Stomach (tissue), 9 donors: Measurements from ENCODE around the gene CLEC18B. TPM values are rescaled to one million over a fixed set of nuclear protein-coding genes. Genes with fewer than 3 reads are reported as not detected.
"Not testable (repeated sequence)": the region's sequence is repeated elsewhere in the genome, so short reads cannot be mapped to it uniquely, and the experiment has no call there.

Source experiments
- DNase-seq, 2 donors: peaks; one replicate each; pipeline versions ENCODE4 v3.0.0 to v3.0.0-alpha.2; 2013 to 2019
- H3K27ac ChIP-seq, 5 donors: fragments of 200-600 bp in 4 of 5; sonication (generic) in 4 of 5; one replicate each; pipeline ENCODE4 v1.5.1; 2013 to 2019; ENCODE audit warnings: mild to moderate bottlenecking in 1 of 5, moderate library complexity in 1 of 5
- H3K27me3 ChIP-seq, 3 donors: fragments of 200-600 bp; sonication (generic); one replicate each; pipeline ENCODE4 v1.5.1; 2017 to 2019; ENCODE audit warnings: mixed run types in 1 of 3
- H3K36me3 ChIP-seq, 4 donors: fragments of 200-600 bp; sonication (generic); 1 replicate in 3 of 4; 2 replicates in 1 of 4; pipeline ENCODE4 v1.5.1; 2016 to 2019
- H3K4me1 ChIP-seq, 4 donors: fragments of 200-600 bp; sonication (generic); one replicate each; pipeline ENCODE4 v1.5.1; 2016 to 2019
- H3K4me3 ChIP-seq, 4 donors: fragments of 200-600 bp; sonication (generic) in 3 of 4; one replicate each; pipeline ENCODE4 v1.5.1; 2016 to 2019; ENCODE audit warnings: mild to moderate bottlenecking in 1 of 4
- H3K9me3 ChIP-seq, 4 donors: fragments of 200-600 bp; sonication (generic); one replicate each; pipeline ENCODE4 v1.5.1; 2016 to 2019
- EP300 ChIP-seq: sonication (generic); formaldehyde crosslinking; IDR thresholded peaks from one replicate; pipeline ENCODE4 v1.6.1; 2017; ENCODE audit warnings: antibody characterized with exemption
- POLR2A ChIP-seq, 4 donors: fragments of 450-650 bp; IDR thresholded peaks; one replicate each; pipeline ENCODE4 v1.6.1; 2016; ENCODE audit warnings: antibody characterized with exemption in 4 of 4, control low read depth in 2 of 4, mild to moderate bottlenecking in 1 of 4, moderate library complexity in 1 of 4
- POLR2AphosphoS5 ChIP-seq, 3 donors: sonication (generic); formaldehyde crosslinking; IDR thresholded peaks; one replicate each; pipeline ENCODE4 v1.6.1; 2016; ENCODE audit warnings: antibody characterized with exemption in 3 of 3
- WGBS, 5 donors: extraction: QIAGEN DNeasy Blood & Tissue Kit in 3 of 5; methylation state at CpG; one replicate each; pipeline versions ENCODE4 v1.1.5 to v1.1.7; 2013 to 2018; 5-methylcytosine and 5-hydroxymethylcytosine counted together
- intact Hi-C: fragments of 100-400 bp; cut with DNase I; formaldehyde crosslinking; loops from one replicate; pipeline ENCODE4 v1.15.1; 2023; ENCODE audit warnings: low total_unique reads
- polyA plus RNA-seq, 3 donors: library from polyadenylated mRNA; stranded (reverse); fragments of 200-250 nt; gene quantifications; one replicate each; pipeline ENCODE4 v1.2.3, GENCODE V29; 2013
- total RNA-seq, 5 donors: library from RNA; depleted of rRNA; stranded (reverse); fragments of >200 nt; gene quantifications; one replicate each; pipeline versions ENCODE4 v1.1.0 to v1.2.3, GENCODE V29; 2014 to 2016
- TF ChIP-seq, protein P1 (sequence below), 7 experiments: fragments of 450-650 bp in 4 of 7; fragments of 200-600 bp in 3 of 7; sonication (generic) in 3 of 7; IDR thresholded peaks; one replicate each; pipeline ENCODE4 v1.5.1; 2016 to 2019; ENCODE audit warnings: antibody characterized with exemption in 7 of 7, control low read depth in 2 of 7, mild to moderate bottlenecking in 1 of 7
- donor health status: healthy with polysubstance abuse.
- donor health status: Bipolar disorder and iron deficiency.
- donor health status: healthy.

Gene CLEC18B
- total and polyA plus RNA-seq, 8 donors = 0.25 to 2.6 (median 2.6) TPM; not detected in 5

DNA sequence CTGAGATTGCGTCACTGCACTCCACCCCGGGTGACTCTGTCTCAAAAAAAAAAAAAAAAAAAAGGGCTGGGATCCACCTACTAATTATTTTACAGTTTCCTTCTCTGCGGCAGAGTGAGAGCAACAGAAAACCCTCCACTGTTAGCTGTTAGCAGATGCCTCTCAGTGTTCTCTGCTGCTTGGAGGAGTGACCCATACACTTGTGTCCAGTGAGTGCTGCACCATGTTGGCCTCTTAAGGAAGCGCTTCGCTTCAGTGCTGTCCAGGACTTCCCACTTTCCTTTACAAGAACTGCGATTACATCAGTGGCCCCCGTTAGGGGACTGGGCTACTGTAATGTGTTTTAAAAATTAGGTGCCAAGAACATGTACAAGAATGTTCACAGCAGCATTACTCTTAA lies 18.4 kb upstream of the CLEC18B start:
- Histone ChIP-seq H3K9me3 (no peaks in the 10 kb centered on the region), H3K4me1 (no peaks in the 10 kb centered on the region), H3K27me3 (no peaks in the 10 kb centered on the region), H3K27ac (no peak overlapping the region), H3K4me3 (no peak overlapping the region), H3K36me3 (peaks cover 0 to 11% (median 4%) of the 10 kb centered on the region in 4 donors)
- intact Hi-C loops = no loop called here
- TF ChIP-seq POLR2AphosphoS5 (IDR thresholded peaks at IDR 0.05) (no peak), EP300 (no peak)
- DNase-seq = no peak
- WGBS, 5 donors = 72 to 94% (median 78%) methylated on average over 7 of the region's 7 CpGs

DNA sequence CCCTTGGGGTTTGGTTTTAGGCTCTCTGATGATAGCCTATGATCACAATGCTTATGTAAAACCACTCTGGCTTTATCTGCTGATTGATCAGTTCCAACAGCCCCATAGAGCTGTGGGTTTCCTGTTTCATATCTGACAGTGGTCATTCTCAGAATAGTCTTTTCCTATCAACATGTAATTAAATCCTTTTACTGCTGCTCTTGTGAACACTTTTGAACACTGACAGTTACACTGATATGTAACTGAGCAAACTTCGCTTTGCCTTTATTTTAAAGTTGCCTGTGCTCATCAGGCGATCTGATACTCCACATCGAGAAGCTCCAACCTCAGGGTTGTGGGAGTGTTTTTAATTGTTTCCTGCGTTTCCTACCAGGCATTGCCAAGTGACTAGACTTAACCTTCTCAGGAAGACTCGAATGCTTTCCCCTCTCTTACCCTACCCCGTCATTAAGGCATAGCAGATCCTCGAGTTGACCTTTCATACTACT lies 17.3 kb upstream of the CLEC18B start:
- H3K36me3 ChIP-seq = peaks cover 0 to 11% (median 4%) of the 10 kb centered on the region in 4 donors
- H3K4me3 ChIP-seq = no peak overlapping the region
- no peaks in the 10 kb centered on the region for H3K9me3 ChIP-seq
- H3K27ac ChIP-seq = no peak overlapping the region
- no peaks in the 10 kb centered on the region for H3K4me1 ChIP-seq
- 69 to 78% (median 73%) methylated on average over 7 of the region's 7 CpGs for WGBS, 5 donors
- DNase-seq = no peak
- intact Hi-C loops = no loop called here
- no peaks in the 10 kb centered on the region for H3K27me3 ChIP-seq
- TF ChIP-seq POLR2A (IDR thresholded peaks at IDR 0.05) (no peak), POLR2AphosphoS5 (IDR thresholded peaks at IDR 0.05) (no peak), EP300 (no peak)
- TF ChIP-seq, protein P1, sequence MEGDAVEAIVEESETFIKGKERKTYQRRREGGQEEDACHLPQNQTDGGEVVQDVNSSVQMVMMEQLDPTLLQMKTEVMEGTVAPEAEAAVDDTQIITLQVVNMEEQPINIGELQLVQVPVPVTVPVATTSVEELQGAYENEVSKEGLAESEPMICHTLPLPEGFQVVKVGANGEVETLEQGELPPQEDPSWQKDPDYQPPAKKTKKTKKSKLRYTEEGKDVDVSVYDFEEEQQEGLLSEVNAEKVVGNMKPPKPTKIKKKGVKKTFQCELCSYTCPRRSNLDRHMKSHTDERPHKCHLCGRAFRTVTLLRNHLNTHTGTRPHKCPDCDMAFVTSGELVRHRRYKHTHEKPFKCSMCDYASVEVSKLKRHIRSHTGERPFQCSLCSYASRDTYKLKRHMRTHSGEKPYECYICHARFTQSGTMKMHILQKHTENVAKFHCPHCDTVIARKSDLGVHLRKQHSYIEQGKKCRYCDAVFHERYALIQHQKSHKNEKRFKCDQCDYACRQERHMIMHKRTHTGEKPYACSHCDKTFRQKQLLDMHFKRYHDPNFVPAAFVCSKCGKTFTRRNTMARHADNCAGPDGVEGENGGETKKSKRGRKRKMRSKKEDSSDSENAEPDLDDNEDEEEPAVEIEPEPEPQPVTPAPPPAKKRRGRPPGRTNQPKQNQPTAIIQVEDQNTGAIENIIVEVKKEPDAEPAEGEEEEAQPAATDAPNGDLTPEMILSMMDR (IDR thresholded peaks at IDR 0.05) = no peak

DNA sequence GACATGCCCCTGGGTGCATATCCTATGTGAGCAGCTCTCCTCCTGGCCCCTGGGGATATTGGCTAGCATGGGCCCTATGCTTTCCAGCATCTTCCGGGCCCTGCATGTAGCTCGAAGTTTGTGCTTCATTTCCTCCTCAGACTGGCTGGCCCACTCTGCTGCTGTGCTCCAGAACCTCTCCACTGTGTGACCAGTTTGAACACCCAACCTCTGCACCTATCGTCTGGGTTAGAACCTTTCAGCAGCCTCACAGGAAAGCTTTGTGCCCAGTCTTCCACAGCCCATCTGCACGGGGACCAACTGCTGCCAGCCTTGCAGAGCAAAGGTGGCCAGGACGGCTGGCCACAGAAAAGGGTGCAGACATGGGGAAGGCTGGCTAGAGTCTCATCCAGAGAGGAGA lies 10.2 kb upstream of the CLEC18B start:
- Histone ChIP-seq H3K27ac (no peak overlapping the region), H3K36me3 (no peaks in the 10 kb centered on the region), H3K27me3 (no peaks in the 10 kb centered on the region), H3K4me1 (no peaks in the 10 kb centered on the region), H3K4me3 (no peak overlapping the region), H3K9me3 (no peaks in the 10 kb centered on the region)
- DNase-seq = no peak
- 72 to 80% (median 78%) methylated on average over 5 of the region's 5 CpGs for WGBS, 5 donors
- intact Hi-C loops = no loop called here
- TF ChIP-seq POLR2A (IDR thresholded peaks at IDR 0.05) (no peak), EP300 (no peak), POLR2AphosphoS5 (IDR thresholded peaks at IDR 0.05) (no peak)

DNA sequence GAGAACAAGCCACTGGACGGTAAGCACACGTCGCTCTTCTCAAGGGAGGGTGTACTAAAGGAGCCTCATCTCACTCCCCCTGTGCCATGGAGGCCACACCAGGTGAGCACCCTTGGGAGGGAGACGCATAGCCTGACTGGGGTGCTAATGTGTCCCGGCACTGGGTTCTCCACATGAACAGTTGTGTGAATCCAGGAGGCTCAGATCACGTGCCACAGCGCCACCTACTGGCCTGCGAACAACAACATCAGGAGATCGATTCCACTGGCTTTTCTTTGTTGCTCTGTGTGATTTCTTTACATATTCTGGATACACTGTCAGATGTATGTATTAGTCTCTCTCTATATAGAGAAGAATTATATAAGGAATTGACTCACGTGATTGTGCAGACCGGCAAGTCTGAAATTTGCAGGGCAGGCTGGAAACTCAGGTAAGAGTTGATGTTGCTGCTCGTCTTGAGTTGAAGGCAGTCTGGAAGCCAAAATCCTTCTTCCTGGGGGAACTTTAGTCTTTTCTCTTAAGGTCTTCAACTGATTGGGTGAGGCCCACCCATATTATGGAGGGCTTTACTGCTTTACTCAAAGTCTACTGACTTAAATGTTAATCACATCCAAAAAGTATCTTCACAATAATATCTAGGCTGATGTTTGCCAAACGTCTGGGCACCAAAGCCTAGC lies 8.9 kb upstream of the CLEC18B start:
- H3K36me3 ChIP-seq, H3K4me1 ChIP-seq, intact Hi-C loops, H3K4me3 ChIP-seq, H3K27ac ChIP-seq, H3K27me3 ChIP-seq, H3K9me3 ChIP-seq: not testable (repeated sequence)
- peak; percentile 54 to 67 for DNase-seq
- TF ChIP-seq, protein P1 (IDR thresholded peaks at IDR 0.05) = peak in 5 of 7 experiments; percentile 26 to 72 (median 65)
- TF ChIP-seq POLR2AphosphoS5 (IDR thresholded peaks at IDR 0.05) = peak in 1 of 3 donors; percentile 23
- WGBS, 5 donors = 10 to 35% (median 29%) methylated on average over 10 to 13 of the region's 13 CpGs

DNA sequence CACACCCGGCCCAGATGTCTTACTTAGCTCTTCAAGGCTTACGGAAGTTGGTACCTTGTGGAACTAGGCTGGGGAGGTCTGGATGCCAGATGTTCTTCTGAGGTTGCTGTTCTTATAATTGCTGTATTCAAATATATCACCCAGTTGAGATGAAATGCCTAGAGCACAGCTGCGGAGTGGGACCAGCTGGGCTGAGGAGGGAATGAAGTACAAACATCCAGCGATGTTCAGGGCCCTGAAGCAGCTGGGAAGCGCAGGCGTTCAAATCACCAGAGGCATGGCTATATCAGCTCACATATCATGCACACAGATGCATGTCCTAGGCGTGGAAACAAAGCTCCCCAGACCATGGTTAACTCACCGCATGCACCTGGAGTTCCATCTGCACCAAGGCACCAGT lies 7.2 kb upstream of the CLEC18B start:
- DNase-seq, H3K4me3 ChIP-seq, H3K27ac ChIP-seq, H3K36me3 ChIP-seq, intact Hi-C loops, H3K27me3 ChIP-seq, H3K4me1 ChIP-seq, H3K9me3 ChIP-seq: not testable (repeated sequence)
- WGBS, 5 donors = 71 to 86% (median 71%) methylated on average over 1 to 3 of the region's 8 CpGs; no CpG with 5 or more reads in 2 of the 5 donors

DNA sequence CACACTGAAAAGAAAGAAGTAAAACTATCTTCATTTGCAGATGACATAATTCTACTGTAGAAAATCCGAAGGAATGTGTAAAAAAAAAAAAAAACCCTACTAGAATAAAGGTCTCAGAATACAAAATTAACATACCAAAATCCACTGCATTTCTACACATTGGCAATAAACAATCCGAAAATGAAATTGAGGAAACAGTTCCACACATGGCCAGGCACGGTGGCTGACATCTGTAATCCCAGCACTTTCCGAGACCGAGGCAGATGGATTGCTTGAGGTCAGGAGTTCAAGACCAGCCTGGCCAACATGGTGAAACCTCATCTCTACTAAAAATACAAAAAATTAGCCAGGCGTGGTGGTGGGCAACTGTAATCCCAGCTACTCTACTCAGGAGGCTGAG lies 4.5 kb upstream of the CLEC18B start:
- not testable (repeated sequence) for H3K9me3 ChIP-seq
- 57 to 74% (median 64%) methylated on average over 6 of the region's 6 CpGs for WGBS, 5 donors

DNA sequence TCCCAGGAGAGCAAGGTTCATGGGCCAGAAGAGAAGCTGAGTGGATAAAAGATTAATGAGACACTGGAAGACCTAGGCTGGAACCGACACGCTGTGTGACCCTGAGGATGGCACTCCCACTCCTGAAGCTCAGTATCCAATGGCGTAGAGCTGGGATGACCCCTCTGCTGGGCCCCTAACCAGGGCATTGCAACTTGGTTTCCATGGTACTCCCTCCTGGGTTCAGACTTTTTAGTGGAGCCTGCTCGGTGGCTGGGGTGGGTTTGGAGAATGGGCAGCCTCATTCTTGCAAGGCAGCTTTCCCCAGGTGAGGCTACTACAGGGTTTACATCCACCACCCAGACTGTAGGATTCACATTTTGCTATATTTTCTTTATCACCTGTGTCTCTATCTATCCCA lies 2.4 kb upstream of the CLEC18B start:
- H3K4me1 ChIP-seq, intact Hi-C loops: not testable (repeated sequence)
- WGBS, 5 donors = 72 to 94% (median 86%) methylated on average over 1 to 4 of the region's 4 CpGs

More for the DNA sequence above, 4.5 kb upstream of the CLEC18B start:
- H3K36me3 ChIP-seq, intact Hi-C loops, H3K27me3 ChIP-seq, H3K4me1 ChIP-seq, DNase-seq, H3K27ac ChIP-seq, H3K4me3 ChIP-seq: not testable (repeated sequence)

DNA sequence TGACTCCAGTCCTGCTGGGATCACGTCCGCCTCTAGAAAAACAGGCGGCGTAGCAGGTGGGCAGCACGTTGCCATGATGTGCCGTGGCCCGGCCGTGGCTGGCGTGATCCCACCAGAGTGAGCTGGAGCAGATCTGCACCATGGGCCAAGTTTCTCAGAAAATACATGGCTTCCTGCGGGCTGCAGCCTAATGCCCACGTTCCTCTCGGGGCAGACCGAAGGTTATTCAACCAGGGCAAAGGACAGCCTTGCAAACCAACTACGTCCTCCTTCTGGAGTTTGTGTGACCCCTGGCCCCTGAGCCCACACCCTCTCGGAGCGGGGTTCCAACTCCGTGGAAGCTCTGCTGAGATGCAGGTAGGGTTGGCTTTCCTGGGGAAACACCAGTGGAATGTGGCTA lies 808 bp upstream of the CLEC18B start:
- H3K36me3 ChIP-seq, H3K27me3 ChIP-seq, H3K9me3 ChIP-seq, H3K27ac ChIP-seq, DNase-seq, H3K4me1 ChIP-seq, H3K4me3 ChIP-seq, intact Hi-C loops: not testable (repeated sequence)
- 73 to 83% (median 79%) methylated on average over 5 to 7 of the region's 17 CpGs; no CpG with 5 or more reads in 1 of the 5 donors for WGBS, 5 donors

More for the DNA sequence above, 2.4 kb upstream of the CLEC18B start:
- H3K27ac ChIP-seq, H3K27me3 ChIP-seq, H3K4me3 ChIP-seq, DNase-seq, H3K9me3 ChIP-seq, H3K36me3 ChIP-seq: not testable (repeated sequence)

DNA sequence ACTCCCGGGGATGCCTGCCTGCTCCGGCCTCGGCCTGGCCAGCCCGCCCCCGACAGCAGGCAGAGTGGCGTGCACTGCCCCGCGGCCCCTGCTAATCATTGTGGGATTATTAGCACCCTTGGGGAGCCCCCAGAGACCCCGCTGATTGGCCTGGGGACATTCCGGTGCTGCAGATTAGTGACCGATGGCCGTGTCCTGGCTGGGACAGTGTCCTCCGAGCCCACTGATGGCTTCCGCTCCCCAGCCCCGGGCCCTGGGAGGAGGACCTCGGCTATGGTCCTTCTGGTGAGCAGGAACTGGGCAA lies 156 bp upstream of the CLEC18B start:
- H3K27me3 ChIP-seq, H3K4me1 ChIP-seq, DNase-seq, H3K9me3 ChIP-seq, intact Hi-C loops, H3K27ac ChIP-seq, H3K4me3 ChIP-seq, H3K36me3 ChIP-seq: not testable (repeated sequence)
- 70 to 87% (median 74%) methylated on average over 4 to 11 of the region's 16 CpGs; no CpG with 5 or more reads in 1 of the 5 donors for WGBS, 5 donors

DNA sequence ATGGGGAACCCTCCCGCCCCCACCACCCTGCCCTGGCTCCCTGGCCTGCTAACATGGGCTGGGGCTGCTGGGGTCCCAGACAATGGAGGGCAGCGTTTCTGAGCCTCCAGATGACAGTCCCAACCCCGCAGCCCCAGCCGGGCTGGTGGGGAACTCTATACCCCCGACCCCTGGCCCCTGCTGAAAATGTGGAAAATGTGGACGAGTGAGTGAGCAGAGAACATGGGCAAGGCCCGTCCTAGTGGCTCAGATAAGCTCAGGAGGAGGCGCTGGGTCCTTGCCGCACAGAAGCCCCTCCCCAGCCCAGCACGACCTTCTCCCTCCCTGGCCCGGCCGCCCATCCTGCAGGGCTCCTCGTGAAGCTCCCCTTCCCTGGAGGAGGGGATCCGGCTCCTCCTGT lies 1.5 kb downstream of the CLEC18B start:
- H3K9me3 ChIP-seq, H3K4me1 ChIP-seq, DNase-seq, H3K36me3 ChIP-seq, intact Hi-C loops, H3K4me3 ChIP-seq, H3K27ac ChIP-seq, H3K27me3 ChIP-seq: not testable (repeated sequence)
- WGBS, 5 donors = 52 to 68% (median 57%) methylated on average over 7 to 10 of the region's 14 CpGs
